Stimulated activated CD4-positive, alpha-beta T cell treated with anti-CD3 and anti-CD28 coated beads, Interleukin-2, amount 100 ng/mL, for 24 hours (primary cell): Measurements from ENCODE around the gene GLRX5.

Experiments used
- DNase-seq, 2 donors: peaks; one replicate each; pipeline ENCODE4 v3.0.0-alpha.2; 2020

Gene GLRX5

GRCh38 chr14:95536036-95536593, 1.3 kb downstream of the GLRX5 start:
- DNase-seq, result no peak

GRCh38 chr14:95536671-95537070, 1.8 kb downstream of the GLRX5 start:
- DNase-seq, result no peak

GRCh38 chr14:95537298-95538089, 2.6 kb downstream of the GLRX5 start:
- DNase-seq, result no peak

- no peak for DNase-seq
Observed at GRCh38 chr14:95538801-95539509, 4.1 kb downstream of the GLRX5 start.

GRCh38 chr14:95540236-95540855, 5.5 kb downstream of the GLRX5 start:
- DNase-seq, result no peak

- no peak for DNase-seq
Observed at GRCh38 chr14:95541346-95541745, 6.5 kb downstream of the GLRX5 start.

GRCh38 chr14:95541932-95542930, 7.4 kb downstream of the GLRX5 start:
- DNase-seq, result no peak

GRCh38 chr14:95543021-95543420, 8.2 kb downstream of the GLRX5 start:
- DNase-seq, result no peak

- no peak for DNase-seq
Observed at GRCh38 chr14:95544588-95544987, 9.7 kb downstream of the GLRX5 start.

- no peak for DNase-seq
Observed at GRCh38 chr14:95545515-95546168, 10.8 kb downstream of the GLRX5 start.

- no peak for DNase-seq
Observed at GRCh38 chr14:95547272-95547625, 12.4 kb downstream of the GLRX5 start.

GRCh38 chr14:95547626-95548327, 12.9 kb downstream of the GLRX5 start:
- DNase-seq, result no peak

- no peak for DNase-seq
Observed at GRCh38 chr14:95548328-95548929, 13.6 kb downstream of the GLRX5 start.

GRCh38 chr14:95549656-95550585, 15.1 kb downstream of the GLRX5 start:
- no peak for DNase-seq

GRCh38 chr14:95551435-95551834, 16.6 kb downstream of the GLRX5 start:
- no peak for DNase-seq

- no peak for DNase-seq
Observed at GRCh38 chr14:95553141-95553540, 18.3 kb downstream of the GLRX5 start.

- no peak for DNase-seq
Observed at GRCh38 chr14:95555053-95555452, 20.2 kb downstream of the GLRX5 start.

GRCh38 chr14:95557291-95557690, 22.4 kb downstream of the GLRX5 start:
- no peak for DNase-seq

GRCh38 chr14:95557832-95558231, 23.0 kb downstream of the GLRX5 start:
- no peak for DNase-seq

GRCh38 chr14:95559203-95559602, 24.4 kb downstream of the GLRX5 start:
- DNase-seq, result no peak
